GM18517 (cell line): ENCODE data around the gene EPN2.

Experiments used
- ATAC-seq: cut with Tn5 transposase; IDR thresholded peaks from one replicate; pipeline ENCODE4 v1.9.1; 2021; ENCODE audit warnings: mild to moderate bottlenecking, moderate library complexity; ENCODE audit not compliant: unreplicated experiment

EPN2 gene

GRCh38 chr17:19238167-19238505, 970 bp downstream of the EPN2 start:
- no peak for ATAC-seq

GRCh38 chr17:19239544-19239943, 2.4 kb downstream of the EPN2 start:
- ATAC-seq, result no peak

DNA sequence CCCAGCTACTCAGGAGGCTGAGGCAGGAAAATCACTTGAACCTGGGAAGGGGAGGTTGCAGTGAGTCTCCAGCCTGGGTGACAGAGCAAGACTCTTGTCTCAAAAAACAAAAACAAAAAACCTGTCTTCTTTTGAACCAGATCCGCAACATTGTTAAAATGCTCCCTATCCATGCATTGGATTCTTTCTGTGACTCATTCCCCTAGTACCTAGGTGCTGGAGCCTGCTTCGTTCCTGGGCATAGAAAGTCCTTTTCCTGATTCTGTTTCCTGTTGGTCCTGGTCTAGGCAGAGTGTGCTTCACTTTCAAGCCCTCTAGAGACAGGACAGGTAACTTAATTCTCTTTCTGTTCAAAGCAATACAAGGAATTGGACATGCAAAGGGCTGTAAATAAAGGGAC, 5.2 kb downstream of the EPN2 start:
- no peak for ATAC-seq

GRCh38 chr17:19242926-19243325, 5.8 kb downstream of the EPN2 start:
- ATAC-seq, result no peak

GRCh38 chr17:19243838-19244237, 6.7 kb downstream of the EPN2 start:
- no peak for ATAC-seq

DNA sequence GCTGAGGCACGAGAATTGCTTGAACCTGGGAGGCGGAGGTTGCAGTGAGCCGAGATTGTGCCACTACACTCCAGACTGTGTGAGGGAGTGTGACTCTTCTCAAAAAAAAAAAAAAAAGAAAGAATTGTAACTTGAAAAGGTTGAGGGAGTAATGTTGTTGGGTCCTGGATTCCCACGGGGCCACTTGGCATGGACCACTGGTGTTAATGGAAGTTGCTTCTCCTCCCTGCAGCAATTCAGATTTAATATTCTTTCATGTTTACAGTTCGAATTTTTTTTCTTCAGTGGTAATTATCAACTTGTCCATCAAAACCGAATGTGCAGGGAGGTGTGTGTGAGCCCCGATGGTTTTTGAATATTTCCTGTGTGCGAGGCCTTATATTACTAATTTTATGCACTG, 7.2 kb downstream of the EPN2 start:
- no peak for ATAC-seq

- ATAC-seq, result no peak
Measured at GRCh38 chr17:19244781-19245180, 7.6 kb downstream of the EPN2 start.

DNA sequence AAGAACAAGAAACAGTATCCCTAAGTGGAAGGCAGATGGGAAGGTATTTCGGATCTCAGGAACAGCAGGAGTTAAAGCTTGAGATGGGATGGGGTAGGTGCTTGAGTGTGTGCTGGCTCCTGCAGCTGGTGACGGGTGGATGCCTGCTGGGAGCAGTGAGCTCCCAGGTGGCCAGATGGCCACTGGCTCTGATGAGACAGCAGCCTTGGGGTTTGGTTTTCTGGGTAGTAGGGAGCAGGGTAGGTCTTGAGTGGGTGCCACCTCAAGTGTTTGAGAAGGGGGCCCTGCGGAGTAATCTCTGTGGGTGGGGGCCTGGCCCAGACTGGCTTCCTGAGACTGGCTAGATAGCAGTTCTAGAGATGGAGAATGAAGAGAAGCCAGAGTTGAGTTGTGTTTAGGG, 10.3 kb downstream of the EPN2 start:
- no peak for ATAC-seq

GRCh38 chr17:19248151-19248927, 11.2 kb downstream of the EPN2 start:
- ATAC-seq, result no peak

DNA sequence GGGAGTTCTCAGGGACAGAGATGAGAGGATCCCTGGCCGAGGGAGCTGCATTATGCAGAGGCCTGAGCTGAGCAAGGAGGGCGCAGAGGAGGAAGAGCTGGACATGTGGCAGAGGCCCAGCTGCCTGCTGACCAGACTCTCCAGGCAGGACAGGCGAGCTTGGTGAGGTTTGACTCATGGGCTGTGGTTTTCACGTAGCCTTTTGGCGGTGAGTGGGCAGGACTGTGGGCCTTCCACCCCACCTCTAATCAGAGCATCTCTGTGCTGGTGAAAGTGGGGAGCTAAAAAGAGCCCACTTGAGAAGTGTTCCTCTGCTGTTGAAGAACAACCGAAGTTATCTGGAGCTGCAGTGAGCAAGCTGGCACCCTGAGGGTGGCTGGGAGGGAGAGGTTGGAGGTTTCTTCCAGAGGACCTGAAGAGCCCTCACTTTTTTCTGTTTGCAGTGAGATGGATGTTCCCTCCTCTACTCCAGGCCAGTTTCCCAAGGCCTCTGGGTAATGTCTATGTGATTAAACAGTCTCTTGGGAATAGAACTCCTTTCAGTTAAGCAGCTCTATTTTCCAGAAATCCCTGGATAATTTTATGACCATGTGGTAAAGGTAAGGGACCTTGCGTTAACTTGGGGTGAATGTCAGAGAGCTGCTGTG, 11.9 kb downstream of the EPN2 start:
- ATAC-seq, result no peak

GRCh38 chr17:19249681-19250080, 12.5 kb downstream of the EPN2 start:
- ATAC-seq, result no peak

DNA sequence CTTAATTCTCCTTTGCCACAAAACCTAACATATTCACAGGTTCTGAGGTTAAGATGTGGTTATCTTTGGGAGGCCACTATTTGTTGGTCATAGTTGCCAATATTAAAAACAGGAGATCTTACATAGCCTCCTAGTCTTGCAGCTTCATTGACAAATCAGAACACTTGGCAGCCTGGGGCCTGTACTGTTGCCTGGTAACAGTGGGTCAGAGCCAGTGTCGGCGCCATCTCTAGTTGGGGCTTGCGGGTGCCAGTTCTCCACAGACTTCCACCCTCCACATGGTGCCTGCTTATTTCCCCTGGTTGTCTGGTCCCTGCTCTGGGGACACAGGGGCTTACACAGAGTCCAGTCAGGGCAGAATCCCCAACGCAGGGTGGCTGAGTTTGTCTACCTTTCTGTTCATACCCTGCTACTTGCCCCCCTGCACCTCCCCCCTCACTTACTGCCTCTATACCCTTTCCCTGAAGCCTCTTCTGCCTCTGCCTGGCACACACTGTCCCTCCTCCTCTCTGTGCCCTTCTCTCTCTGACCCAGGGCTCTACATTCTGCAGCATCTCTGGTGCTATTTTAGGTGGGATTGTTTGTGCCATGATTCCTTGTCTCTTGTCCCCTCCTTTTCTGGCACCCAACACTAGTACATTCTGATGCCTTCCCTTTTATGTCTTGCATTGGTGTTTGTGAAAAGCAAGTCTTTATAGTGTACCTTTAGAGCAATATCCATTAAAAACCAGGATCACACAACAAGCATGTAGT, 13.4 kb downstream of the EPN2 start:
- ATAC-seq, result no peak

DNA sequence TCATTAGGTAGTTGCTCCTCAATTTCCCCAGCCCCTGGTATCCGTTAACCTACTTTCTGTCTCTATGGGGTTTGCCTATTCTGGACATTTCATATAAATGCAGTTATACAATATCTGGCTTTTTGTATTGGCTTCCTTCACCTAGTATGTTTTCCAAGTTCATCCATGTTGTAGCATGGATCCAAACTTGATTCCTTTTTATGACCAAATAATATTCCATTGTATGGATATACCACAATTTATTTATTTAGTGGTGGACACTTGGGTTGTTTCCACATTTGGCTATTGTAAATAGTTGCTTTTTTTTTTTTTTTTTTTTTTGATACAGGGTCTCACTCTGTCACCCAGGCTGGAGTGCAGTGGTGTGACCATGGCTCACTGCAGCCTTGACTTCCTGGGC, 15.9 kb downstream of the EPN2 start:
- ATAC-seq, result no peak

- ATAC-seq, result no peak
Measured at GRCh38 chr17:19254651-19255050, 17.5 kb downstream of the EPN2 start.

DNA sequence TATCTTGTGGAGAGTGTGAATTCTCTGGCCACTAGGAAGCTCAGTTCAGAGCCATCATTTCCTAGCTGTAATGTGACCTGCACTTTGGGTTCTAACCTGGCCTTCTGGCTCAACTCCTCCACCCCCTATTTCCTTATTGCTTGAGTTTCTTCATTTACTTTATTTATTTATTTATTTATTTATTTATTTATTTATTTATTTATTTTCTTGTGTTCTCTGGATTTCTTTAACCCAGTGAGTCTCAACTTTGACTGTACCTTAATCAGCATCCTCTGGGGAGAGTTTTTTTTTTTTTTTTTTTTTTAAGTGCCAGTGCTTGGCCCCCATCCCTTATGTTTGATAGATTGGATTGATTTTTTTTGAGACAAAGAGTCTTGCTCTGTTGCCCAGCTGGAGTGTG, 18.1 kb downstream of the EPN2 start:
- no peak for ATAC-seq

- ATAC-seq, result no peak
Measured at GRCh38 chr17:19258371-19258770, 21.2 kb downstream of the EPN2 start.

- ATAC-seq, result no peak
Measured at GRCh38 chr17:19260958-19261357, 23.8 kb downstream of the EPN2 start.

- no peak for ATAC-seq
Measured at GRCh38 chr17:19261426-19261825, 24.3 kb downstream of the EPN2 start.

GRCh38 chr17:19262650-19263631, 25.8 kb downstream of the EPN2 start:
- no peak for ATAC-seq

- ATAC-seq, result no peak
Measured at GRCh38 chr17:19263641-19264051, 26.5 kb downstream of the EPN2 start.

GRCh38 chr17:19264268-19264667, 27.1 kb downstream of the EPN2 start:
- no peak for ATAC-seq
